ENCODE data around the gene PRKACA.

PRKACA gene

GRCh38 chr19:14117668-14118164 lies at the start of gene PRKACA:
TSS of gene PRKACA (minus strand) at chr19:14117762. CDS start at chr19:14117547, 215 bp downstream.
- DNase-seq (ENCODE audit: low read depth in 3 of 3): peak; percentile 95 to 97 (median 97)

GRCh38 chr19:14166999-14167575 lies 49.5 kb upstream of the PRKACA start:
- no peak for DNase-seq (ENCODE audit: low read depth in 3 of 3)

- DNase-seq (ENCODE audit: low read depth in 3 of 3): no peak
Measured at GRCh38 chr19:14165990-14166830, 48.6 kb upstream of the PRKACA start.

DNA sequence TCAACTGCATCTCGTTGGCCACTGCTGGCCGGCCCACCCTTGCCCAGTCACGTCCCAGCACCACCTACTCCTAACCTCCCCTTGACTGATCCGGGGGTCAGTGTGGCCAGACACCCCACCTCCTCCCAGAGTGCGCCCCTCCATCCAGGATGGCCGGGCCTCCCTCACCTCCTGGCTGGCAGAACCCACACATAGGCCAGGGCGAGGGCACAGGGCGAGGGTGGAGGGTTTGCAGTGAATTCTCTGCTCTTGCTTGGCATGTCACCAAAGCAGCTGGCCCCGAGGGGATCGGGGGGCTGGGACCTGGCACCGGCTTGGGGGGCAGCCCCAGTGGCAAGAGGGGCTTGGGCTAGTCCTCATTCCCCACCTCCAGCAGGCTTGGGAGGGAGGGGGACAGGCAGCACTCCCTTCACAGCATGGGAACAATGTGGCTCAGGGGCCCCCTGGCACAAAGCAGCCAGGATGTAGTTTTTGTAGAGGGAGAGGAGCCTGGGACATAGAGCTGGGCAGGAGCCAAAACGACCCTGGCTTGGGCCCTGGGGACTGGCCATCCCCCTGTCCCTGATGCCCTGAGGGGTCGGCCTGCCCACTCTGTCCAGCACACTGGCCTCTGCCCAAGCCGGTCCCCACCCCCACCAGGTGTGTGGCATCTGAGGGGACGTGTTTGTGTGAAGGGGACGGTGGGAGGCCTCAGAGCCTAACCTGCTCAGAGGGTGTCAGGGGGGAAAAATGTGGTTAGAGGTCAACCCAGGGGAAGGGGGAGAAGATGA lies 47.3 kb upstream of the PRKACA start:
- DNase-seq (ENCODE audit: low read depth in 3 of 3): no peak

GRCh38 chr19:14164082-14164481 lies 46.5 kb upstream of the PRKACA start:
- DNase-seq (ENCODE audit: low read depth in 3 of 3): no peak

DNA sequence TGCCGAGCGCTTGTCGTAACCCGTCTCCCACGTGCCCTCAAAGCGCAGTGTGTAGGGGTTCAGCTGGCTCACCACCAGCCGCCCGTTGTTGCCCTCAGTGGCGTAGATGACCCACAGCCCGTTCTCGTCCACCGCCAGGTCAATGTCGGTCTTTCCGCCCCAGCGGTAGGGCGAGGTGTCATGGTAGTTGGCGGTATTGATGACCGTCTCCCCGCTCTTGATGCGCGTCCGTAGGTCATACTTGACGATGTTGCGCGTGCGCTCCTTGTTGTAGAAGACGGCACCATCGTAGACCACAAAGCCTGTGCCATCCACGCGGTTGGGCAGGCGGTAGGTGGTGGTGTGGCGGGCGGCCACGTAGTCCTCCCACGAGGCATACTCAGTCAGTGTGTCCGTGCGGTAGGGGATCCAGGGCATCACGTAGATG lies 45.3 kb upstream of the PRKACA start:
- DNase-seq (ENCODE audit: low read depth in 3 of 3): no peak

GRCh38 chr19:14161305-14161704 lies 43.7 kb upstream of the PRKACA start:
- no peak for DNase-seq (ENCODE audit: low read depth in 3 of 3)

- no peak for DNase-seq (ENCODE audit: low read depth in 3 of 3)
Measured at GRCh38 chr19:14160017-14160703, 42.6 kb upstream of the PRKACA start.

DNA sequence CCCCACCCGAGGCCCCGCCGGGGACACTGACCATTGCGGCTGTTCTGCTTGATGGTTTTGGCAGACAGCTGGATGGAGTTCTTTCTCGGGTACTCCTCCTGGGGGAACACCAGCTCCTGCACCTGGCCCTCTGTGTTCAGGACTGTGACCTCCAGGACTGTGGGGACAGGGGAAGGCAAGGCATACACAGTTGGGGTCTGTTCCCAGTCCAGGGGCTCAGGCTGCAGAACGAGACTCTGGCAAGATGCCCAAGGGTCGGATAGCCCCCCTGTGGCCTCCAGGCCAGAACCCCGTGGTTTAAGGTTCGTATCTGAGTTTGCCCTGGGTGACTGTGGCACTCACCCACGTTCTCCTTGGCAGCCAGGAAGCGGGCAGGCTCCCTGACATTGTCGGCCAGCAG lies 41.5 kb upstream of the PRKACA start:
- DNase-seq (ENCODE audit: low read depth in 3 of 3): no peak

GRCh38 chr19:14158276-14159023 lies 40.9 kb upstream of the PRKACA start:
- DNase-seq (ENCODE audit: low read depth in 3 of 3): no peak

DNA sequence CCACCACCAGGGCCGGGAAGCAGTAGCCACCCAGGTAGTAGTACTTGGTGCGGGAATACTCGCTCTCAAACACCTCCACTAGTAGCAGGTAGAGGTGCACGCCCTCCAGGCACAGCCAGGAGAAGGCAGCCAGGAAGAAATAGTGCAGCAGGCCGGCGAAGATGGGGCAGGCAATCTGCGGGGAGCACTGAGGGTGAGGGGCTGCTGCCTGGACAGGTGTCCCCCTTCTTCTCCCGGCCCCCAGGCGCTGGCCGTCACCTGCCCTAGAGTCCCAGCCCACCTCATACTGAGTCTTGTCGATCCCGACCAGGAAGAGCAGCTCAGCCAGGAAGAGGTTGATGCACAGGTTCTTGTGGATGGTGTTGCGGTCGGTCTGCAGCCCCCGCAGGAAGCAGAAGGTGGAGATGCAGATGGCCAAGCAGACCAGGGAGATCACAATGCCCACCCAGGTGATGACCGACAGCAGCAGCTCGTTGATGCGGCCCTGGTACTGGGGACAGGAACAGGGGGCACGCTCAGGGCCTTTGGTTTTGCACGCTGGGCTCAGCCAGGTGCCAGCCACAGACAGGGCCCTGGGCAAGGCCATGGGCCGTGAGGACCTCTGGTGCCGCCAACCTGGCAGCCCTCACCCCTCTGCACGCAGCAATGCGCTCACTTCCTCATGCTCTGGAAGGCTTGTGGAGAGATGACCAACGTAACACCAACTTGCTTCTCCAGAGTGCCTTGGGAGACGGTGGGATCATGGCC lies 39.6 kb upstream of the PRKACA start:
- DNase-seq (ENCODE audit: low read depth in 3 of 3): no peak

DNA sequence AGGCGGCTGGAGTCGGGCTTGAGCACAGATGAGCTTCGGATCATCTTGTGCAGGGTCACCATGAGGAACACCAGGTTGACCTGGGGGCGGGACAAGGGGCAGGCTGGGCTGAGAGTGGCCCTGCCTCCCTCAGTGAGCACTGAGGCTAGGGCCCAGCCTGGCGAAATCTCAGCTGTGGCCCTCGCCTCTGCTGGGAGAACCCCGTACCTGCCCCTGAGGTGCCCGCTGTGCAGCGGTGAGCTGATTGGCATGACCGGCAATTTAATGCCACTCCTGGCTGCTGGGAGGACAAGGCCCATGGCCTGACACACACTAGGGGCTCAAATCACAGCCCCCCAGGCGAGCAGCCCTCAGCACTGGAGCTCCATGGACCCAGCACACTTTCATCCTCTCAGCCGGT lies 38.6 kb upstream of the PRKACA start:
- DNase-seq (ENCODE audit: low read depth in 3 of 3): no peak

GRCh38 chr19:14155371-14155770 lies 37.8 kb upstream of the PRKACA start:
- no peak for DNase-seq (ENCODE audit: low read depth in 3 of 3)

GRCh38 chr19:14152713-14153112 lies 35.2 kb upstream of the PRKACA start:
- DNase-seq (ENCODE audit: low read depth in 3 of 3): no peak

- no peak for DNase-seq (ENCODE audit: low read depth in 3 of 3)
Measured at GRCh38 chr19:14150770-14151661, 33.5 kb upstream of the PRKACA start.

DNA sequence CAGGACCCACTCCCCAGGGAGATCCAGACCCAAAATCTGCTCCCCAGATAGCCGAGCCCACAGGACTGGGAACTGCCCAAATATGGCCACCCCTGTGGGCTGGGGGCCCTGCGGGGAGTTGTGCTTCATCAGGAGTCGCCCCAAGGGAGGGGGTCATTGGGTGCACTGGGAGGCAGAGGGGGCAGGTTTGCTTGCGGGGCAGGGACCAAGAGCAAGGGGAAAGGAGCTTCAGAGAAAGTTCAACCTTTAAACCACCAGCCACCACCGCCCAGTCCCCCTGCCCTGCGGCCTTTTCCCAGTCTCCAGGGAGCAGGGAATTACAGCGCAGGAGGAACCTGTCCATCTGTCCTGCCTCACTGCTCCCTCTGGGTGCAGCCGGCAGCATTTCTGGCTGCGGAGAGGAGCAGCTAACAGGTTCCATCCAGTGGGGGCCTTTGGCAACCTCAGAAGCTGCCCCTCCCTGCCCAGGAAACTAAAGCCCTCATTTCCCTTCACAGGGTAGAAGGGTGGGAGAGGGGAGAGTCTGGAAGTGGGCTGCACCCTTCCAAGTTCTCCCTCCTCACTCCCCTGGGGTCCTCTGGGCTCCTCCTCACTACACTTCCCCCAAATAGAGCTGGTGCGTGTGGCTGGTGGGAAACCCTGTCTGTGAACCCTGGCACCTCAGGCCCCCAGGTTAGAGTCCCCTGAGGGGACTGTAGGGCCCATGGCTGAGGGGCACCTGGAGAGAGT lies 32.6 kb upstream of the PRKACA start:
- no peak for DNase-seq (ENCODE audit: low read depth in 3 of 3)

- peak in 1 of 3 experiments; percentile 19 for DNase-seq (ENCODE audit: low read depth in 3 of 3)
Measured at GRCh38 chr19:14149509-14149994, 32.0 kb upstream of the PRKACA start.

DNA sequence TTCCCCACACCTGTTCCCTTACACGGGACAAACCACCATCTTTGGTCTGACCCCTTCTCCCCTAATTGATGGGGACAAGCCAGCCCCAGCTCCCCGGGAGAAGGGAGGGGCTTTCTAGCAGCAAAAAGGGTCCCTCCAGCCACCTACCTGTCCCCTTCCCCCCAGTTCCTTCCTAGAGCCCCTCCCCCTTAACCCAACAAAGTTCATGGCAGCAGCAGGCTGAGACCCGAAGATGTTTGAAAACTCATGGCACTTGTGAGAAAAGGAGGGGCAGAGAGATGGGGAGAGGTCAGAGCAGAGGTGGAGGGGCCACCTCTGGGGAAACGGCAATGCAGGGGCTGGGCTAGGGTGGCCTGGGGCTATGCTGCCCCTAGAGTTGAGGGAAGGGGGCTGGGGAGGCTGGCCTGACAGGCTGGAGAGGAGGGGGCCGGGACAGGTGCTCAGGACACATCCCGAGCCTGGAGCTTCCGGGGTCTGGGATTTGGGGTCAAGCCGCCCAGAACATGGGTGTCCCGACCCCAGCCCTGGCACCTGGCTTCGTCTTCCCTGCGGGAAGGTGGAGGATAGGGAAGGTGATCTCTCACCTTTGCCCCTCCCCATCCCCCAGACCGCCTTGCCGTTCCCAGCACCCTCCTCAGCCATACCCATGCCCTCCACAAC lies 31.3 kb upstream of the PRKACA start:
- no peak for DNase-seq (ENCODE audit: low read depth in 3 of 3)
